ENCODE measurements around the gene DUOX1.

DNA sequence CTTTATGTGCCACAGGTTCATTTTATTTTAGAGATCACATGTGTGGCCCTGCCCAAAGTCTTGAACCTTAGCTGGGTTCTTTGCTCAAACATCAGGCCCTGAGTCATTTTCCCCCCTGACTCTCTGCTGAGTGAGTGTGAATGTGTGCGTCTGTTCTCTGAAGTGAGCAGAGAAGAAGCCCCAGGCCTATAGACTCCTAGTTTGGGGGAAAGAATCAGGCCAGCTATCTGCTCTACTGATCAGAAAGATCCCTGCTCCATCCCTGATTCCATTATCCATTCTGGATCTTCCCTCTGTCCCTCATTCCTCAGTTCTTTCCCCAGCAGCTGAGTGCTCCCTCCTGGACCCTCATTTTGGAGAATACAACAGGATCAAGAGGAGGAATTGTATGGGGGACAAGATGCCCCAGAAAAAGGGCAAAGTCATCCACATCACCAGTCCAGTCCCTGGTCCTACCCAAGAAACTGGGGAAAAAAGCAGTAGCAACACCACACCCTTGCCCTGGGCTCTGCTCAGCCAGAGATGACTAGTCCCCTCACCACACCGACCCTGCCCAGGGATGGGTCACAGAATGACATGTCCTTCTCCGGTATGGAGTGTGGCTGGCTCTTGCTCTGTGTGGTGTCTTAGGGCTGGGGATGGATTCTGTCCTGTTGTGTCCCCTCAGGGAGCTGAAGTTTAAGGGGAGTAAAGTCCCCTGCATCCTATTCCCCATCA is 3.2 kb downstream of the DUOX1 start:
- TF ChIP-seq, protein P1, sequence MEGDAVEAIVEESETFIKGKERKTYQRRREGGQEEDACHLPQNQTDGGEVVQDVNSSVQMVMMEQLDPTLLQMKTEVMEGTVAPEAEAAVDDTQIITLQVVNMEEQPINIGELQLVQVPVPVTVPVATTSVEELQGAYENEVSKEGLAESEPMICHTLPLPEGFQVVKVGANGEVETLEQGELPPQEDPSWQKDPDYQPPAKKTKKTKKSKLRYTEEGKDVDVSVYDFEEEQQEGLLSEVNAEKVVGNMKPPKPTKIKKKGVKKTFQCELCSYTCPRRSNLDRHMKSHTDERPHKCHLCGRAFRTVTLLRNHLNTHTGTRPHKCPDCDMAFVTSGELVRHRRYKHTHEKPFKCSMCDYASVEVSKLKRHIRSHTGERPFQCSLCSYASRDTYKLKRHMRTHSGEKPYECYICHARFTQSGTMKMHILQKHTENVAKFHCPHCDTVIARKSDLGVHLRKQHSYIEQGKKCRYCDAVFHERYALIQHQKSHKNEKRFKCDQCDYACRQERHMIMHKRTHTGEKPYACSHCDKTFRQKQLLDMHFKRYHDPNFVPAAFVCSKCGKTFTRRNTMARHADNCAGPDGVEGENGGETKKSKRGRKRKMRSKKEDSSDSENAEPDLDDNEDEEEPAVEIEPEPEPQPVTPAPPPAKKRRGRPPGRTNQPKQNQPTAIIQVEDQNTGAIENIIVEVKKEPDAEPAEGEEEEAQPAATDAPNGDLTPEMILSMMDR (IDR thresholded peaks at IDR 0.05), result no peak
- no peak for TF ChIP-seq YY1 (IDR thresholded peaks at IDR 0.05; ENCODE audit: low read depth)
- no peak for TF ChIP-seq CHD2 (IDR thresholded peaks at IDR 0.05; ENCODE audit: low read length, partially characterized antibody)
